Measurements from ENCODE around the gene ARHGEF12.

DNA sequence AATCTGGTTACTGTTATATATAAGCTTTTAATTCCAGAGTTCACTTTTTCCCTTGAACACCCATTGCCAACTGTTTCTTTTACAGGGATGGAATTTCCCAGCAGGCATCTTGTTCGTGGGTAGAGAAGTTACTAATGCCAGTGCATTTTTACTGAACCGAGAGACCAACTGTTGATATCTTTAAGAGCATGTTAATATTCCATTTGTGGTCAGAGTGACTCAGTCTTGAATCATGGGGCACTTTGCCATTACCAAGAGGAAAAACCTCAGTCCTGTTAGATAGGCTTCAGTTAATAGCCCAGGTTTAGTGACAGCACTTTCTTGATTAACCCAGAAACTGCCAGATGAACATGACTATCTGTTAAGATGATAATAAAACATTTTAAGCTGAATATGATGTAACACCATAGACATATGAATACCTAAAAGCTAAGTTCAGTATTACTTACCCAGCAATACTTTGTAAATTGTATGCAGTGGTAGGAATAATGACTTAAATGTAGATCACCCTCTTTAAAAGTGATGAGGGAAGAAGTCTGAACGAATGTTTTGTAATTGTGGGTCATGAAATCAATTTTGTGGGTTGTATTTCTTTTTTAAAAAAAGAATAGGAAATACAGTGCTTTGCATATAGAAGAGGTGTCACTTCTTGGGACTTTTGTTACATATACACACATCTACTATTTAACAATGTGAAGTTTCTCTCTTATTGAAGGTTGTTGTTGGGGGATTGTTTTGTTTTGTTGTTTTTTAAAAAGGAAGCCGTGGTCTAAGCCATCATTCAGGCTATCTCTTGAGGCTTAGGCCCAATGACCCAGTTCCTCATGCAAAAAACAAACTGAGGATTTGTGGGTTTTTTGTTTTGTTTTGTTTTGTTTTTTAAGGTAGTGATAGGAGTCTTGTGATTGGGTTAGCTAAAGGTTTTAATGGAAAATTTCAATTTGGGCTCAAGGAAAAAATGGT, 96.1 kb downstream of the ARHGEF12 start:
- TF ChIP-seq POLR2A (IDR thresholded peaks at IDR 0.05), result no peak
- TF ChIP-seq, protein P1, sequence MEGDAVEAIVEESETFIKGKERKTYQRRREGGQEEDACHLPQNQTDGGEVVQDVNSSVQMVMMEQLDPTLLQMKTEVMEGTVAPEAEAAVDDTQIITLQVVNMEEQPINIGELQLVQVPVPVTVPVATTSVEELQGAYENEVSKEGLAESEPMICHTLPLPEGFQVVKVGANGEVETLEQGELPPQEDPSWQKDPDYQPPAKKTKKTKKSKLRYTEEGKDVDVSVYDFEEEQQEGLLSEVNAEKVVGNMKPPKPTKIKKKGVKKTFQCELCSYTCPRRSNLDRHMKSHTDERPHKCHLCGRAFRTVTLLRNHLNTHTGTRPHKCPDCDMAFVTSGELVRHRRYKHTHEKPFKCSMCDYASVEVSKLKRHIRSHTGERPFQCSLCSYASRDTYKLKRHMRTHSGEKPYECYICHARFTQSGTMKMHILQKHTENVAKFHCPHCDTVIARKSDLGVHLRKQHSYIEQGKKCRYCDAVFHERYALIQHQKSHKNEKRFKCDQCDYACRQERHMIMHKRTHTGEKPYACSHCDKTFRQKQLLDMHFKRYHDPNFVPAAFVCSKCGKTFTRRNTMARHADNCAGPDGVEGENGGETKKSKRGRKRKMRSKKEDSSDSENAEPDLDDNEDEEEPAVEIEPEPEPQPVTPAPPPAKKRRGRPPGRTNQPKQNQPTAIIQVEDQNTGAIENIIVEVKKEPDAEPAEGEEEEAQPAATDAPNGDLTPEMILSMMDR (IDR thresholded peaks at IDR 0.05), result no peak

All from thyroid gland (tissue), 4 donors.